Measurements from ENCODE around the gene MINDY4.

DNA sequence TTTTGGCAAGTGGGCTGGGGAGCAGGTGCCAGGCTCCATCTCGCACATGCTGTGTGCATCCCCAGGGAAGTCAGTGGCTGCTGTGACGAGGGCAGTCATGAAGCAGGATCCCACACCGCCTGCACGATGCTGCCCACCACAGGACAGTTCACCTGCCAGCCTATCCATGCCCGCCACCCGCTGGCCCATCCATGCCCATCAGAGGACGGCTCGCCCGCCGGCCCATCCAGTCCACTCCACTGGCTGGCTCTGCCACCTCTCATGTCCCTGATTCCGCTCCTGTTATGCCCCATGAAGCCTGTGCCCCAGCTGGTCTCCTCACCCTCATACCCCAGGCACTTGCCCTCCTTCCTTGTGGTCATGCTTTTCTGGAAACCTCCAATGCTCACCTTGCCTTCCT is 37.5 kb upstream of the MINDY4 start:
- TF ChIP-seq GATA2 (IDR thresholded peaks at IDR 0.05; ENCODE audit: low read depth, low read length) (no peak), GATA3 (IDR thresholded peaks at IDR 0.05; ENCODE audit: low read depth, low read length) (no peak)

Data from SH-SY5Y (cell line).